ENCODE measurements around the gene MYH11.

DNA sequence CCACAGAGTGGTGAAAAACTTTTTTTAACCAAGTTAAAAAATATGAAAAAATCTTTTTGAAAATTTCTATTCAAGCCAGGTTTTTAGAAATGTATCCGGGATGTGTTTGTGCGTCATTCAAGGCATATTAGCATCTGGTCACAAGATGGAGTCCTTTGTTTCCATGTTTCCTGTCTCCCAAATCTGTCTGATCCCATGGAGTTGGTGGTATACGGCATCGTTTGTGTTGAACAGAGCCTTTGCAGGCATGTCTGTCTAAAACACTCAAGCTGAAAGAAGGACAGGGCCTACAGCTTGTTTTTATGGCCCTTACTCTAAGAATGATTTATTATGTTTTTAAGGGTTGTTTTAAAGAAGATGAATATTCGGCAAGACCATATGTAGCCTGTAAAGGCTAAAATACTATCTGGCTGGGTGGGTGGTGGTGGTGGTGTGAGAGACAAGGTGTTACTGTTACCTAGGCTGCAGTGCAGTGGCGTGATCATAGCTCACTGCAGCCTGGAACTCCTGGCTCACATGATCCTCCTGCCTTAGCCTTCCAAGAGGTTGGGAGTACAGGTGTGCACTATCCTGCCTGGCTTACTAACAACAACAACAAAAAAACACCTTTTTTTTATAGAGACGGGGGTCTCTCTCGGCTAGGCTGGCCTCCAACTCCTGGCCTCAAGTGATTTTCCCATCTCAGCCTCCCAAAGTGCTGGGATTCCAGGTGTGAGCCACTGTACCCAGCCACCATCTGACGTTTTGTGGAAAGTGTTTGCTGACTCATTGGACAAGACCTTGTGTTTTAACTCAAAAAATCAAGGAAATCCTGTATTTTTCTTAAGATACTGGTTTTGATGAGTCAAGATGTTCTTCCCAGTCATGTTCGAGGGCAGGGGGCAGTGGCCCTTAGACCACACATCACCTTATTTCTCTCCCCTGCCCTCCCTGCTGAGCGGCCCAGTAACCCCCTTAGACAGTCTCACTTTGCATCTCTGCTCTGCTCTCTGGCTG is 154.6 kb downstream of the MYH11 start:
- TF ChIP-seq, protein P1, sequence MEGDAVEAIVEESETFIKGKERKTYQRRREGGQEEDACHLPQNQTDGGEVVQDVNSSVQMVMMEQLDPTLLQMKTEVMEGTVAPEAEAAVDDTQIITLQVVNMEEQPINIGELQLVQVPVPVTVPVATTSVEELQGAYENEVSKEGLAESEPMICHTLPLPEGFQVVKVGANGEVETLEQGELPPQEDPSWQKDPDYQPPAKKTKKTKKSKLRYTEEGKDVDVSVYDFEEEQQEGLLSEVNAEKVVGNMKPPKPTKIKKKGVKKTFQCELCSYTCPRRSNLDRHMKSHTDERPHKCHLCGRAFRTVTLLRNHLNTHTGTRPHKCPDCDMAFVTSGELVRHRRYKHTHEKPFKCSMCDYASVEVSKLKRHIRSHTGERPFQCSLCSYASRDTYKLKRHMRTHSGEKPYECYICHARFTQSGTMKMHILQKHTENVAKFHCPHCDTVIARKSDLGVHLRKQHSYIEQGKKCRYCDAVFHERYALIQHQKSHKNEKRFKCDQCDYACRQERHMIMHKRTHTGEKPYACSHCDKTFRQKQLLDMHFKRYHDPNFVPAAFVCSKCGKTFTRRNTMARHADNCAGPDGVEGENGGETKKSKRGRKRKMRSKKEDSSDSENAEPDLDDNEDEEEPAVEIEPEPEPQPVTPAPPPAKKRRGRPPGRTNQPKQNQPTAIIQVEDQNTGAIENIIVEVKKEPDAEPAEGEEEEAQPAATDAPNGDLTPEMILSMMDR (IDR thresholded peaks at IDR 0.05) = no peak
- no peak for TF ChIP-seq POLR2A (IDR thresholded peaks at IDR 0.05)

Data from lower leg skin (tissue), 3 donors.